ENCODE measurements around the gene BLACAT1. TPM values are rescaled to one million over a fixed set of nuclear protein-coding genes. Genes with fewer than 3 reads are reported as not detected.

The BLACAT1 gene
- total and polyA plus RNA-seq, 2 of the 13 experiments (the other 11 are each of a cell fraction or from before 2014, with no cell fraction given): 1.2 to 2.8 TPM

DNA sequence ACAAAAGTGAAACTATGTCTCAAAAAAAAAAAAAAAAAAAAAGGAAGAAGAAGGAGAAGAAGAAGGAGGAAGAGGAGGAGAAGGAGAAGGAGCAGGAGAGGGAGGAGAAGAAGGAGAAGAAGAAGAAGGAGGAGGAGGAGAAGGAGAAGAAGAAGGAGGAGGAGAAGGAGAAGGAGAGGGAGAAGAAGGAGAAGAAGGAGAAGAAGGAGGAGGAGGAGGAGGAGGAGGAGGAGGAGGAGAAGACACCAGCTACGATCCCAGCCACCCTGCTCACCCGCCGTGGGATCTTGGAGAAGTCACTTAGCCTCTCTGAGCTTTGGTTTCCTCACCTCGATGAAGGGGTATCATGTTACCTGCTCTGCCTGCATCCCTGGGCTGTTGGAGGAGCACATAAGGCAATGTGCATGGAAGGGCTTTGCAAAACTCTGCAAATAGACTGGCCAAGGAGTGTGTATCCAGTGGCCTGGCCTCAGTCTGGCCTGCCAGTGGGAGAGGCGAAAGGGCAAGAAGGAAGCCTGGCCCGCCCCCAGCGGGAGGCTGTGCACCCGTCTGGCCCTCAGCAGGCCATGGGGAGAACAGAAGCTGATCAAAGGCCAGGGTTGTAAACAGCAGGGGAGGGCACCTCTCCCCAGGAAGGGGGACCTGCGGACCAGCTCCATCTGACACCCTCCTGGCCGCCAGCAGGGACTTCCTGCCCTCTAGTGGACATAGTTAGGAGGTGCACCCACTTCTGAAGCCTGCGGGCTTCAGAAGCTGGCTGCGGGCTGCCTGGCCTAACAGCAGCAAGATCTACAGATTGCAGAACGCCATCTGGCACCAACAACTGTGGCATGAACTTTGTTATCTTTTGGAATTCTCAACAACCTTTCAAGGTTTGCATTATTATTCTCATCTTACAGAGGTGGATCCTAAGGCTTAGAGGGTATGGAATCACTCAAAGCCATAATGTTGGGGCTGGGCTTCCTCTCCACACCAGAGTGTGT, 29.4 kb upstream of the BLACAT1 start (continued):
- TF ChIP-seq ZFP41 (CRISPR knock-in tag; IDR thresholded peaks at IDR 0.05; ENCODE audit: borderline replicate concordance) (no peak), ZNF674 (CRISPR knock-in tag; IDR thresholded peaks at IDR 0.05; ENCODE audit: low read depth) (no peak), HIVEP1 (CRISPR knock-in tag; IDR thresholded peaks at IDR 0.05) (no peak), MXD4 (CRISPR knock-in tag; IDR thresholded peaks at IDR 0.05) (no peak), PPARG (CRISPR knock-in tag; conservative IDR thresholded peaks at IDR 0.05) (peak; percentile 78), MXD1 (CRISPR knock-in tag; IDR thresholded peaks at IDR 0.05) (no peak), ATF1 (CRISPR knock-in tag; IDR thresholded peaks at IDR 0.05) (no peak), RFX1 (IDR thresholded peaks at IDR 0.05) (no peak), ZNF512B (CRISPR knock-in tag; IDR thresholded peaks at IDR 0.05; ENCODE audit: borderline replicate concordance) (peak; percentile 66; the same call in 1 of the 2 replicates), SIX4 (CRISPR knock-in tag; IDR thresholded peaks at IDR 0.05) (0 out of 2 replicates have a peak, but pooled peaks have one; percentile 14), ZNF83 (CRISPR knock-in tag; IDR thresholded peaks at IDR 0.05; ENCODE audit: borderline replicate concordance) (no peak), PAX8 (CRISPR knock-in tag; IDR thresholded peaks at IDR 0.05; ENCODE audit: borderline replicate concordance) (no peak), ATF7-NPFF (CRISPR knock-in tag; IDR thresholded peaks at IDR 0.05; ENCODE audit: low read depth) (no peak), MED13 (CRISPR knock-in tag; IDR thresholded peaks at IDR 0.05) (no peak)
- TF ChIP-seq, protein P1, sequence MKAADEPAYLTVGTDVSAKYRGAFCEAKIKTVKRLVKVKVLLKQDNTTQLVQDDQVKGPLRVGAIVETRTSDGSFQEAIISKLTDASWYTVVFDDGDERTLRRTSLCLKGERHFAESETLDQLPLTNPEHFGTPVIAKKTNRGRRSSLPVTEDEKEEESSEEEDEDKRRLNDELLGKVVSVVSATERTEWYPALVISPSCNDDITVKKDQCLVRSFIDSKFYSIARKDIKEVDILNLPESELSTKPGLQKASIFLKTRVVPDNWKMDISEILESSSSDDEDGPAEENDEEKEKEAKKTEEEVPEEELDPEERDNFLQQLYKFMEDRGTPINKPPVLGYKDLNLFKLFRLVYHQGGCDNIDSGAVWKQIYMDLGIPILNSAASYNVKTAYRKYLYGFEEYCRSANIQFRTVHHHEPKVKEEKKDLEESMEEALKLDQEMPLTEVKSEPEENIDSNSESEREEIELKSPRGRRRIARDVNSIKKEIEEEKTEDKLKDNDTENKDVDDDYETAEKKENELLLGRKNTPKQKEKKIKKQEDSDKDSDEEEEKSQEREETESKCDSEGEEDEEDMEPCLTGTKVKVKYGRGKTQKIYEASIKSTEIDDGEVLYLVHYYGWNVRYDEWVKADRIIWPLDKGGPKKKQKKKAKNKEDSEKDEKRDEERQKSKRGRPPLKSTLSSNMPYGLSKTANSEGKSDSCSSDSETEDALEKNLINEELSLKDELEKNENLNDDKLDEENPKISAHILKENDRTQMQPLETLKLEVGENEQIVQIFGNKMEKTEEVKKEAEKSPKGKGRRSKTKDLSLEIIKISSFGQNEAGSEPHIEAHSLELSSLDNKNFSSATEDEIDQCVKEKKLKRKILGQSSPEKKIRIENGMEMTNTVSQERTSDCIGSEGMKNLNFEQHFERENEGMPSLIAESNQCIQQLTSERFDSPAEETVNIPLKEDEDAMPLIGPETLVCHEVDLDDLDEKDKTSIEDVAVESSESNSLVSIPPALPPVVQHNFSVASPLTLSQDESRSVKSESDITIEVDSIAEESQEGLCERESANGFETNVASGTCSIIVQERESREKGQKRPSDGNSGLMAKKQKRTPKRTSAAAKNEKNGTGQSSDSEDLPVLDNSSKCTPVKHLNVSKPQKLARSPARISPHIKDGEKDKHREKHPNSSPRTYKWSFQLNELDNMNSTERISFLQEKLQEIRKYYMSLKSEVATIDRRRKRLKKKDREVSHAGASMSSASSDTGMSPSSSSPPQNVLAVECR (CRISPR knock-in tag; IDR thresholded peaks at IDR 0.05; ENCODE audit: borderline replicate concordance): peak; percentile 52; the same call in 1 of the 2 replicates
- TF ChIP-seq, protein P2, sequence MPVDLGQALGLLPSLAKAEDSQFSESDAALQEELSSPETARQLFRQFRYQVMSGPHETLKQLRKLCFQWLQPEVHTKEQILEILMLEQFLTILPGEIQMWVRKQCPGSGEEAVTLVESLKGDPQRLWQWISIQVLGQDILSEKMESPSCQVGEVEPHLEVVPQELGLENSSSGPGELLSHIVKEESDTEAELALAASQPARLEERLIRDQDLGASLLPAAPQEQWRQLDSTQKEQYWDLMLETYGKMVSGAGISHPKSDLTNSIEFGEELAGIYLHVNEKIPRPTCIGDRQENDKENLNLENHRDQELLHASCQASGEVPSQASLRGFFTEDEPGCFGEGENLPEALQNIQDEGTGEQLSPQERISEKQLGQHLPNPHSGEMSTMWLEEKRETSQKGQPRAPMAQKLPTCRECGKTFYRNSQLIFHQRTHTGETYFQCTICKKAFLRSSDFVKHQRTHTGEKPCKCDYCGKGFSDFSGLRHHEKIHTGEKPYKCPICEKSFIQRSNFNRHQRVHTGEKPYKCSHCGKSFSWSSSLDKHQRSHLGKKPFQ (CRISPR knock-in tag; IDR thresholded peaks at IDR 0.05; ENCODE audit: insufficient replicate concordance): no peak
- TF ChIP-seq, protein P3, sequence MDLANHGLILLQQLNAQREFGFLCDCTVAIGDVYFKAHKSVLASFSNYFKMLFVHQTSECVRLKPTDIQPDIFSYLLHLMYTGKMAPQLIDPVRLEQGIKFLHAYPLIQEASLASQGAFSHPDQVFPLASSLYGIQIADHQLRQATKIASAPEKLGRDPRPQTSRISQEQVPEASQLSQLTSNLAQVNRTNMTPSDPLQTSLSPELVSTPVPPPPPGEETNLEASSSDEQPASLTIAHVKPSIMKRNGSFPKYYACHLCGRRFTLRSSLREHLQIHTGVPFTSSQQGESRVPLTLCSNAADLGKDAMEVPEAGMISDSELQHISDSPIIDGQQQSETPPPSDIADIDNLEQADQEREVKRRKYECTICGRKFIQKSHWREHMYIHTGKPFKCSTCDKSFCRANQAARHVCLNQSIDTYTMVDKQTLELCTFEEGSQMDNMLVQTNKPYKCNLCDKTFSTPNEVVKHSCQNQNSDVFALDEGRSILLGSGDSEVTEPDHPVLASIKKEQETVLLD (CRISPR knock-in tag; IDR thresholded peaks at IDR 0.05; ENCODE audit: low read depth): no peak

Measured in HepG2 (cell line).